ENCODE measurements around the gene GJA5.

The GJA5 gene

DNA sequence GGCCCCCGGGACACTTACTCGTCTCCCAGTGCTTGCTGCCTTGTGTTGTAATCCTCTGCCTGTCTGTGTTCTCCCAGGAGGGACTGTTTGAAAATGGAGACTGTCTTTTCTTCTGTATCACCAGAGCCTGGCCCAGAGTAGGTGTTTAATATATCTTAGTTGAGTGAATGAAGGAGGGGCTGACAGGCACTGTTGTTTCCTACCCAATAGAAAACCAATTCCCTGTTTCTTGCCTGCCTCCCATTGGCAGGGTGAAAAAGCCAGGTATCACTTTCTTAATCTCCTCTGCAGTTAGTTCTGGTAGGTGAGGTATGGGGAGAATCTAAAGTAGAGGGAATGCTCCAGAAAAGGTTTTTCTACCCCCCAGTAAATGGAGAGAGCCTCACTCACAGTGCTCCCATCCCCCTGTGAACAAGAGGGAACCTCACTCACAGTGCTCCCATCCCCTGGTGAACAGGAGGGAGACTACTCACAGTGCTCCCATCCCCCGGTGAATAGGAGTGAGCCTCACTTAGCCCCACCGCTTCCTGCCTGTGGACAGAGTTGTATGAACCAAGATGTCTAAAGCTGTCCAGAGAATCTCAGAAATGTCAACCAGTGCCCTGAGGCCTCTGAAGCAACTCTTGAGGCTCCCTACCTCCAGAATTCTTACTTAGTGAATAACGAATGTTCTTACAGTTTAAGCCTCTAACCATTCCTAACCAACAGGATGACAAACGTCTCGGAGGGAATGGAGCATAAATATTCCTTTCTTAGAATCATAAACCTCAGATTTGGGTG lies at the start of gene GJA5:
Gene GJA5 (minus strand): TSS at position 122 of the 780 bp plus-strand sequence. CDS start 1,364 bp downstream, outside the sequence.
- H3K36me3 ChIP-seq (ENCODE audit: control insufficient read depth in 1 of 2, insufficient read depth in 2 of 2, low read length in 2 of 2), result no peaks in the 10 kb centered on the region
- H3K4me1 ChIP-seq (ENCODE audit: control insufficient read depth in 1 of 2, insufficient read depth in 2 of 2, low read length in 2 of 2), result no peaks in the 10 kb centered on the region
- H3K27me3 ChIP-seq (ENCODE audit: low read depth, low read length), result no peaks in the 10 kb centered on the region
- H3K27ac ChIP-seq (ENCODE audit: low read length), result no peak within 1 kb of the TSS
- no peaks in the 10 kb centered on the region for H3K9me3 ChIP-seq (ENCODE audit: control insufficient read depth in 1 of 2, low read length in 2 of 2)
- no peak within 1 kb of the TSS for H3K4me3 ChIP-seq (ENCODE audit: low read depth in 1 of 2, low read length in 2 of 2)

DNA sequence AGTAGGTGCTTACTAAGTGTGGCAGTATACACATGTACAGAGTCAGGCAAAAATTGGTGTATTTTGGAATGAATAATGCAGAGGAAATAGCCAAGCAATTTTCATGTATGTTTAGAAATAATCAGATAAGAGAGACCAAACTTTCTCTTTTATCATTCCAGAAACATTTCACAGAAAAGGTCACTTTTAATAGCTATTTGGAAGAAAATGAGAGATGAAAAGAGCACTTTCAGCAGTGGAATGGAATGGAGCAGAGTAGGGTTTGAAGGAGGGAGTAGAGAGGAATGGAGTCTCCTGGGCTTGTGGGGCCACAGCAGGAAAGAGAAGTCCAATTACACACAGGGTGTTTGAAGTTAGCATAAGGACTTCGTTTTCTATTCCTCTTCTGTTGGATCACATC lies 48.8 kb upstream of the GJA5 start:
- Histone ChIP-seq H3K27ac (ENCODE audit: low read length) (no peak overlapping the region), H3K9me3 (ENCODE audit: control insufficient read depth in 1 of 2, low read length in 2 of 2) (no peaks in the 10 kb centered on the region), H3K4me3 (ENCODE audit: low read depth in 1 of 2, low read length in 2 of 2) (no peak overlapping the region), H3K4me1 (ENCODE audit: control insufficient read depth in 1 of 2, insufficient read depth in 2 of 2, low read length in 2 of 2) (no peaks in the 10 kb centered on the region), H3K36me3 (ENCODE audit: control insufficient read depth in 1 of 2, insufficient read depth in 2 of 2, low read length in 2 of 2) (no peaks in the 10 kb centered on the region), H3K27me3 (ENCODE audit: low read depth, low read length) (no peaks in the 10 kb centered on the region)

GRCh38 chr1:147808025-147808424 lies 47.6 kb upstream of the GJA5 start:
- Histone ChIP-seq H3K4me3 (ENCODE audit: low read depth in 1 of 2, low read length in 2 of 2) (no peak overlapping the region), H3K4me1 (ENCODE audit: control insufficient read depth in 1 of 2, insufficient read depth in 2 of 2, low read length in 2 of 2) (no peaks in the 10 kb centered on the region), H3K9me3 (ENCODE audit: control insufficient read depth in 1 of 2, low read length in 2 of 2) (no peaks in the 10 kb centered on the region), H3K36me3 (ENCODE audit: control insufficient read depth in 1 of 2, insufficient read depth in 2 of 2, low read length in 2 of 2) (no peaks in the 10 kb centered on the region), H3K27ac (ENCODE audit: low read length) (no peak overlapping the region), H3K27me3 (ENCODE audit: low read depth, low read length) (no peaks in the 10 kb centered on the region)

DNA sequence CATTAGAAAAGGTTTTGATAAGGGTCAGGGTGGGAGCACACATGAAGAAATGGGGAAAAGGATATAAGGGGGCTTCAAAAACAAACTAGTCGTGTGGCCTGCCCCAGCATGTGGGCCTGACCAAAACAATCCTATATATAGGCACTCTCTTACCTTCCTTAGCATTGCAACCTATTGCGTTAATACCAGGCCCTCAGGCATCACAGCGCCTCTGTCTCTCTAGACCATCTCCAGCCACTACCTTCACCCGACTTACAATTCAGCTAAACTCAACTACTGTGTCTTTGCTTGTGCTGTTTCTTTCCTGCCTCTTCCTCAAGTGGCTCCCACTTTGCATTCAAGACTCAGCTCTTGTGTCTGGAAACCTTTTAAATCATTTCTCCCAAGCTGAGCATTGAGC lies 47.0 kb upstream of the GJA5 start:
- H3K4me3 ChIP-seq (ENCODE audit: low read depth in 1 of 2, low read length in 2 of 2), result no peak overlapping the region

GRCh38 chr1:147804942-147805723 lies 44.7 kb upstream of the GJA5 start:
- H3K36me3 ChIP-seq (ENCODE audit: control insufficient read depth in 1 of 2, insufficient read depth in 2 of 2, low read length in 2 of 2), result no peaks in the 10 kb centered on the region
- no peak overlapping the region for H3K27ac ChIP-seq (ENCODE audit: low read length)
- no peaks in the 10 kb centered on the region for H3K4me1 ChIP-seq (ENCODE audit: control insufficient read depth in 1 of 2, insufficient read depth in 2 of 2, low read length in 2 of 2)
- H3K27me3 ChIP-seq (ENCODE audit: low read depth, low read length), result no peaks in the 10 kb centered on the region
- no peaks in the 10 kb centered on the region for H3K9me3 ChIP-seq (ENCODE audit: control insufficient read depth in 1 of 2, low read length in 2 of 2)
- H3K4me3 ChIP-seq (ENCODE audit: low read depth in 1 of 2, low read length in 2 of 2), result no peak overlapping the region

More for the DNA sequence above, 47.0 kb upstream of the GJA5 start:
- no peaks in the 10 kb centered on the region for H3K36me3 ChIP-seq (ENCODE audit: control insufficient read depth in 1 of 2, insufficient read depth in 2 of 2, low read length in 2 of 2)
- H3K27ac ChIP-seq (ENCODE audit: low read length), result no peak overlapping the region
- no peaks in the 10 kb centered on the region for H3K9me3 ChIP-seq (ENCODE audit: control insufficient read depth in 1 of 2, low read length in 2 of 2)
- no peaks in the 10 kb centered on the region for H3K4me1 ChIP-seq (ENCODE audit: control insufficient read depth in 1 of 2, insufficient read depth in 2 of 2, low read length in 2 of 2)
- no peaks in the 10 kb centered on the region for H3K27me3 ChIP-seq (ENCODE audit: low read depth, low read length)

DNA sequence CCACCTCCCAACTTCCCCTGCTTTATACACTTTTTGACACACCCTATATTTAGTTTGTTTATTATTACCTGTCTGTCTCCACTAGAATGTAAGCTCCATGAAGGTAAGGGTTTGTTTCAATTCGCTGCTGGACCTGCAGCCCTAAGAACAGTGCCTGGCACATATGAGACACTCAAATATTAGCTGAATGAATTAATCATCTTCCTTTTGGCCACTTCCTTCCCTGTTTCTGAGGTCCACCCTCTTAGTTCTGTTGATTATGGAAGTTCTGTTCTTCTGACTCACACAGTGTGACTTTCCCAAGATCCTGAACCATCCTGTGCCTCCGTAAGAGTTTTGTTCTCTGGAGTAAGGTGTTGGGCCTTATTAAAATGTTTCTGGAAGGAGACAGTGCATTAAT lies 40.4 kb upstream of the GJA5 start:
- Histone ChIP-seq H3K4me3 (ENCODE audit: low read depth in 1 of 2, low read length in 2 of 2) (no peak overlapping the region), H3K27ac (ENCODE audit: low read length) (no peak overlapping the region), H3K4me1 (ENCODE audit: control insufficient read depth in 1 of 2, insufficient read depth in 2 of 2, low read length in 2 of 2) (no peaks in the 10 kb centered on the region), H3K9me3 (ENCODE audit: control insufficient read depth in 1 of 2, low read length in 2 of 2) (no peaks in the 10 kb centered on the region), H3K36me3 (ENCODE audit: control insufficient read depth in 1 of 2, insufficient read depth in 2 of 2, low read length in 2 of 2) (no peaks in the 10 kb centered on the region), H3K27me3 (ENCODE audit: low read depth, low read length) (no peaks in the 10 kb centered on the region)

GRCh38 chr1:147798731-147799130 lies 38.3 kb upstream of the GJA5 start:
- H3K4me1 ChIP-seq (ENCODE audit: control insufficient read depth in 1 of 2, insufficient read depth in 2 of 2, low read length in 2 of 2), result no peaks in the 10 kb centered on the region
- H3K36me3 ChIP-seq (ENCODE audit: control insufficient read depth in 1 of 2, insufficient read depth in 2 of 2, low read length in 2 of 2), result no peaks in the 10 kb centered on the region
- no peak overlapping the region for H3K27ac ChIP-seq (ENCODE audit: low read length)
- H3K27me3 ChIP-seq (ENCODE audit: low read depth, low read length), result no peaks in the 10 kb centered on the region
- no peaks in the 10 kb centered on the region for H3K9me3 ChIP-seq (ENCODE audit: control insufficient read depth in 1 of 2, low read length in 2 of 2)
- H3K4me3 ChIP-seq (ENCODE audit: low read depth in 1 of 2, low read length in 2 of 2), result no peak overlapping the region

- Histone ChIP-seq H3K36me3 (ENCODE audit: control insufficient read depth in 1 of 2, insufficient read depth in 2 of 2, low read length in 2 of 2) (no peaks in the 10 kb centered on the region), H3K9me3 (ENCODE audit: control insufficient read depth in 1 of 2, low read length in 2 of 2) (no peaks in the 10 kb centered on the region), H3K27me3 (ENCODE audit: low read depth, low read length) (no peaks in the 10 kb centered on the region), H3K27ac (ENCODE audit: low read length) (no peak overlapping the region), H3K4me1 (ENCODE audit: control insufficient read depth in 1 of 2, insufficient read depth in 2 of 2, low read length in 2 of 2) (no peaks in the 10 kb centered on the region), H3K4me3 (ENCODE audit: low read depth in 1 of 2, low read length in 2 of 2) (no peak overlapping the region)
These were observed 34.2 kb upstream of the GJA5 start for GRCh38 chr1:147794570-147794969.

- Histone ChIP-seq H3K36me3 (ENCODE audit: control insufficient read depth in 1 of 2, insufficient read depth in 2 of 2, low read length in 2 of 2) (no peaks in the 10 kb centered on the region), H3K27me3 (ENCODE audit: low read depth, low read length) (no peaks in the 10 kb centered on the region), H3K4me3 (ENCODE audit: low read depth in 1 of 2, low read length in 2 of 2) (no peak overlapping the region), H3K27ac (ENCODE audit: low read length) (no peak overlapping the region), H3K4me1 (ENCODE audit: control insufficient read depth in 1 of 2, insufficient read depth in 2 of 2, low read length in 2 of 2) (no peaks in the 10 kb centered on the region), H3K9me3 (ENCODE audit: control insufficient read depth in 1 of 2, low read length in 2 of 2) (no peaks in the 10 kb centered on the region)
These were observed 31.5 kb upstream of the GJA5 start for GRCh38 chr1:147791876-147792275.

GRCh38 chr1:147787765-147788164 lies 27.4 kb upstream of the GJA5 start:
- Histone ChIP-seq H3K36me3 (ENCODE audit: control insufficient read depth in 1 of 2, insufficient read depth in 2 of 2, low read length in 2 of 2) (no peaks in the 10 kb centered on the region), H3K27ac (ENCODE audit: low read length) (no peak overlapping the region), H3K4me1 (ENCODE audit: control insufficient read depth in 1 of 2, insufficient read depth in 2 of 2, low read length in 2 of 2) (no peaks in the 10 kb centered on the region), H3K27me3 (ENCODE audit: low read depth, low read length) (no peaks in the 10 kb centered on the region), H3K4me3 (ENCODE audit: low read depth in 1 of 2, low read length in 2 of 2) (no peak overlapping the region), H3K9me3 (ENCODE audit: control insufficient read depth in 1 of 2, low read length in 2 of 2) (no peaks in the 10 kb centered on the region)

- H3K4me1 ChIP-seq (ENCODE audit: control insufficient read depth in 1 of 2, insufficient read depth in 2 of 2, low read length in 2 of 2), result no peaks in the 10 kb centered on the region
- H3K27ac ChIP-seq (ENCODE audit: low read length), result no peak overlapping the region
- H3K9me3 ChIP-seq (ENCODE audit: control insufficient read depth in 1 of 2, low read length in 2 of 2), result no peaks in the 10 kb centered on the region
- no peaks in the 10 kb centered on the region for H3K36me3 ChIP-seq (ENCODE audit: control insufficient read depth in 1 of 2, insufficient read depth in 2 of 2, low read length in 2 of 2)
- H3K27me3 ChIP-seq (ENCODE audit: low read depth, low read length), result no peaks in the 10 kb centered on the region
- H3K4me3 ChIP-seq (ENCODE audit: low read depth in 1 of 2, low read length in 2 of 2), result no peak overlapping the region
These were observed 26.1 kb upstream of the GJA5 start for GRCh38 chr1:147786536-147786935.
